HEK293 (cell line): ENCODE results near the gene SAMD4A.

Experiments
- CTCF ChIA-PET: fragments of 350-600 bp; formaldehyde crosslinking; extraction: SDS; loops from one replicate; lab custom pipeline; 2021; ENCODE audit warnings: antibody characterized with exemption; lab: Yijun Ruan, JAX
- POLR2A ChIA-PET: fragments of 300-600 bp; formaldehyde crosslinking; extraction: SDS; loops from one replicate; lab custom pipeline; 2020; ENCODE audit warnings: antibody characterized with exemption, inconsistent platforms; lab: Yijun Ruan, JAX
- H3K27ac ChIP-seq: fragments of 200-500 bp; sonication (Bioruptor generic); 2 replicates; pipeline ENCODE4 v1.5.1; 2014; ENCODE audit warnings: low read depth, low read length, control low read depth, inconsistent platforms; ENCODE audit errors: extremely low read depth
- H3K36me3 ChIP-seq, 2 experiments: fragments of 200-500 bp in 1 of 2; sonication (Bioruptor generic) in 1 of 2; 1 replicate in 1 of 2; 2 replicates in 1 of 2; pipeline ENCODE4 v1.5.1; 2014 to 2017; ENCODE audit warnings: inconsistent platforms in 2 of 2, low read length in 2 of 2; ENCODE audit not compliant: control insufficient read depth in 2 of 2, insufficient read depth in 1 of 2
- H3K4me1 ChIP-seq: fragments of 200-500 bp; sonication (Bioruptor generic); 2 replicates; pipeline ENCODE4 v1.5.1; 2014; ENCODE audit warnings: mild to moderate bottlenecking, low read length, inconsistent platforms; ENCODE audit not compliant: control insufficient read depth, insufficient read depth
- H3K4me3 ChIP-seq: 2 replicates; pipeline ENCODE4 v1.5.1; 2011; ENCODE audit warnings: low read depth, mild to moderate bottlenecking, control low read depth, low read length, moderate library complexity
- H3K9me3 ChIP-seq: fragments of 200-500 bp; sonication (Bioruptor generic); 2 replicates; pipeline ENCODE4 v1.5.1; 2014; ENCODE audit warnings: low read depth, low read length, inconsistent platforms; ENCODE audit not compliant: control insufficient read depth, insufficient read depth
- FEZF1 ChIP-seq: fragments of 450-650 bp; formaldehyde crosslinking; IDR thresholded peaks from 2 replicates; pipeline ENCODE4 v1.5.1; 2016; ENCODE audit warnings: missing biosample characterization, missing genetic modification characterization
- SP7 ChIP-seq: fragments of 450-650 bp; formaldehyde crosslinking; IDR thresholded peaks from 2 replicates; pipeline ENCODE4 v1.5.1; 2016; ENCODE audit warnings: missing biosample characterization, missing genetic modification characterization
- ZBTB11 ChIP-seq: fragments of 450-650 bp; formaldehyde crosslinking; conservative IDR thresholded peaks from 2 replicates; pipeline ENCODE4 v1.5.1; 2016; ENCODE audit warnings: low read depth, missing biosample characterization, missing genetic modification characterization
- ZBTB48 ChIP-seq: fragments of 450-650 bp; formaldehyde crosslinking; IDR thresholded peaks from 2 replicates; pipeline ENCODE4 v1.5.1; 2016; ENCODE audit warnings: missing biosample characterization, missing genetic modification characterization
- ZNF214 ChIP-seq: fragments of 450-650 bp; formaldehyde crosslinking; IDR thresholded peaks from 2 replicates; pipeline ENCODE4 v1.5.1; 2017; ENCODE audit warnings: missing biosample characterization, mild to moderate bottlenecking, missing genetic modification characterization, borderline replicate concordance
- ZNF23 ChIP-seq: fragments of 450-650 bp; formaldehyde crosslinking; IDR thresholded peaks from 2 replicates; pipeline ENCODE4 v1.5.1; 2016; ENCODE audit warnings: missing biosample characterization, missing genetic modification characterization, borderline replicate concordance
- ZNF518A ChIP-seq: fragments of 450-650 bp; formaldehyde crosslinking; conservative IDR thresholded peaks from 2 replicates; pipeline ENCODE4 v1.5.1; 2016; ENCODE audit warnings: low read depth, missing biosample characterization, missing genetic modification characterization
- ZNF521 ChIP-seq: fragments of 450-650 bp; formaldehyde crosslinking; IDR thresholded peaks from 2 replicates; pipeline ENCODE4 v1.5.1; 2017; ENCODE audit warnings: missing biosample characterization, mild to moderate bottlenecking, missing genetic modification characterization
- ZNF610 ChIP-seq: fragments of 450-650 bp; formaldehyde crosslinking; IDR thresholded peaks from 2 replicates; pipeline ENCODE4 v1.5.1; 2016; ENCODE audit warnings: missing biosample characterization, missing genetic modification characterization, borderline replicate concordance
- ZNF624 ChIP-seq: fragments of 450-650 bp; formaldehyde crosslinking; IDR thresholded peaks from 2 replicates; pipeline ENCODE4 v1.5.1; 2017; ENCODE audit warnings: missing biosample characterization, missing genetic modification characterization
- ZNF658 ChIP-seq: fragments of 450-650 bp; formaldehyde crosslinking; IDR thresholded peaks from 2 replicates; pipeline ENCODE4; 2016; ENCODE audit warnings: missing biosample characterization, missing genetic modification characterization
- ZSCAN18 ChIP-seq: fragments of 450-650 bp; formaldehyde crosslinking; IDR thresholded peaks from 2 replicates; pipeline ENCODE4 v1.5.1; 2016; ENCODE audit warnings: missing biosample characterization, missing genetic modification characterization
- TF ChIP-seq, protein P1 (sequence below): fragments of 450-650 bp; formaldehyde crosslinking; IDR thresholded peaks from 2 replicates; pipeline ENCODE4 v1.5.1; 2016; ENCODE audit warnings: missing biosample characterization, missing genetic modification characterization
- TF ChIP-seq, protein P2 (sequence below): fragments of 450-650 bp; formaldehyde crosslinking; optimal IDR thresholded peaks from 2 replicates; pipeline ENCODE3; 2016; ENCODE audit warnings: missing biosample characterization, mild to moderate bottlenecking, missing genetic modification characterization

Gene SAMD4A

DNA sequence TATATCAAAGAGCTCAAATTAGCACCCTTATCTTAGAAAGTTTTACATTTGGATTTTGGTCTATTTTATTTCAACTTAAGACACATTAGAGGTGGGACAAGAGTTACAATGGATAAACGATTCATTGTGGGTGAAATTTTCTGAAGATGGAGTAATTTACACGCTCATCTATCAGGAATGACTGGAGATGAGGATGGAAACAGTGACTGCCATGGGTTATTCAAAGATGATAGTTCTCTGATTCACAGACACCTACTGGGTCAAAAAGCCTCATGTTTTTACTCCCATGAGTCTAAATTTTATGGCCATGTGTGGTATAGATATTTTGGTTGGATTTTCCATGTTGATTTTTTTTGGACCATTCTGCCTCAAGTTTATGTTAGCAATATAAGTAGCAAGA lies 22.1 kb downstream of the SAMD4A start:
- Histone ChIP-seq H3K9me3 (no peaks in the 10 kb centered on the region), H3K27ac (no peak overlapping the region), H3K4me3 (no peak overlapping the region), H3K4me1 (peaks cover 14% of the 10 kb centered on the region), H3K36me3 (no peaks in the 10 kb centered on the region)
- TF ChIP-seq, protein P1, sequence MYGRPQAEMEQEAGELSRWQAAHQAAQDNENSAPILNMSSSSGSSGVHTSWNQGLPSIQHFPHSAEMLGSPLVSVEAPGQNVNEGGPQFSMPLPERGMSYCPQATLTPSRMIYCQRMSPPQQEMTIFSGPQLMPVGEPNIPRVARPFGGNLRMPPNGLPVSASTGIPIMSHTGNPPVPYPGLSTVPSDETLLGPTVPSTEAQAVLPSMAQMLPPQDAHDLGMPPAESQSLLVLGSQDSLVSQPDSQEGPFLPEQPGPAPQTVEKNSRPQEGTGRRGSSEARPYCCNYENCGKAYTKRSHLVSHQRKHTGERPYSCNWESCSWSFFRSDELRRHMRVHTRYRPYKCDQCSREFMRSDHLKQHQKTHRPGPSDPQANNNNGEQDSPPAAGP, result no peak
- TF ChIP-seq ZSCAN18 (tag by site-specific recombination), result no peak
- TF ChIP-seq ZNF658 (tag by site-specific recombination), result no peak
- TF ChIP-seq ZNF23 (tag by site-specific recombination), result no peak
- TF ChIP-seq ZNF214 (tag by site-specific recombination), result no peak
- TF ChIP-seq ZNF518A (tag by site-specific recombination), result no peak
- TF ChIP-seq, protein P2, sequence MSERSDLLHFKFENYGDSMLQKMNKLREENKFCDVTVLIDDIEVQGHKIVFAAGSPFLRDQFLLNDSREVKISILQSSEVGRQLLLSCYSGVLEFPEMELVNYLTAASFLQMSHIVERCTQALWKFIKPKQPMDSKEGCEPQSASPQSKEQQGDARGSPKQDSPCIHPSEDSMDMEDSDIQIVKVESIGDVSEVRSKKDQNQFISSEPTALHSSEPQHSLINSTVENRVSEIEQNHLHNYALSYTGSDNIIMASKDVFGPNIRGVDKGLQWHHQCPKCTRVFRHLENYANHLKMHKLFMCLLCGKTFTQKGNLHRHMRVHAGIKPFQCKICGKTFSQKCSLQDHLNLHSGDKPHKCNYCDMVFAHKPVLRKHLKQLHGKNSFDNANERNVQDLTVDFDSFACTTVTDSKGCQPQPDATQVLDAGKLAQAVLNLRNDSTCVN, result no peak
- no peak for TF ChIP-seq SP7 (tag by site-specific recombination)
- TF ChIP-seq ZNF521, result no peak
- TF ChIP-seq ZNF610 (tag by site-specific recombination), result no peak
- TF ChIP-seq FEZF1, result no peak
- no peak for TF ChIP-seq ZBTB11
- no peak for TF ChIP-seq ZNF624 (tag by site-specific recombination)
- TF ChIP-seq ZBTB48 (tag by site-specific recombination), result no peak
- ChIA-PET POLR2A (no interaction called here), CTCF (interaction anchor here (0.6 kb wide), 1 partner anchor 102 kb away, joined by 3 read pairs; no protein-coding TSS in a partner anchor)
